ENCODE data around the gene TMEM164. TPM values are rescaled to one million over a fixed set of nuclear protein-coding genes. Genes with fewer than 3 reads are reported as not detected.

TMEM164 gene
- total RNA-seq, 4 donors from 2014 or later, result 8.2 to 13.4 (median 11.1) TPM

DNA sequence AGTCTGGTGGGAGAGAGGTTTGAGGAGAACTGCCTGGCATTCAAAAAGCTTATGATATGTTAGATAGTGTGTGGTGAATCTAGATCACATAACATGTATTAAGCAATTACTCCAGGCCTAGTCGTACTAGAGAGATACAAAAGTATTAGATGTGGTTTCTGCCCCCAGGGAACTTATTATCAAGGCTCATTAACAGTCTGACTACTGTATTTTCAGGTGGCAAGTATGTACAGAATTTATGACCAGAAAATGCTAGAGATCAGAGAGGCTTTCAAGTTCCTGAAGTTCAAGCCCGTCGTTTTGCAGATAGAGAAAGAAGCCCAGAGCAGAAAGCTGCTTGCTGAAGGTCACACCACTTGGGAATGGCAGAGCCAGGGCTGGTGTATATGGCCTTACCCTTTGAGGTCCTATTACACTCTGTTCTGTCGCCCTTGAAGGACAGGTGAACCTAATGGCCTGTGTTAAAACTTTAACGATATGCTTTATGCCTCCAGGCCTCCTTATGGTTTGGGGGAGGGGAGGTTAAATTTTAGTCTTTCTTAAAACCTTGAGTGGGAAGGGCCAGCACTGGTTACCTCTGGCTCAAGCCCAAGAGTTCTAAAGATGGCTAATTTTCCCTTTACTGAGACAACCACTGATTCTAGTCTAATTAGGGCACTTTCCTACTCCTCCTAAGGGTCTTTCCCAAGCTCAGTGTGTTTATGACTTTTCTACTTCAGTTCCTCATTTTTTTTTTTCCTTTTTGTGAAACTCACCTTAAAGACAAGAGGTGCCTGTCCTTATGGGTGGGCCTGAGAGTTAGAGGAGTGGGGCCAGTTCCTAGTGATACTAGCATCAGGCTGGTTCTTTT lies 19.9 kb downstream of the TMEM164 start:
- Histone ChIP-seq H3K4me1 (peaks cover 5 to 21% (median 8%) of the 10 kb centered on the region in 4 donors), H3K4me3 (no peak overlapping the region), H3K36me3 (no peaks in the 10 kb centered on the region), H3K27ac (replicated peaks in 1 of 4) (no peak overlapping the region), H3K9me3 (no peaks in the 10 kb centered on the region), H3K27me3 (no peaks in the 10 kb centered on the region)
- no peak for DNase-seq (ENCODE audit: extremely low spot score)
- no peak for TF ChIP-seq EP300 (IDR thresholded peaks at IDR 0.05)
- TF ChIP-seq POLR2AphosphoS5 (IDR thresholded peaks at IDR 0.05), result no peak
- TF ChIP-seq POLR2A (IDR thresholded peaks at IDR 0.05; ENCODE audit: low read depth), result no peak
- TF ChIP-seq, protein P1, sequence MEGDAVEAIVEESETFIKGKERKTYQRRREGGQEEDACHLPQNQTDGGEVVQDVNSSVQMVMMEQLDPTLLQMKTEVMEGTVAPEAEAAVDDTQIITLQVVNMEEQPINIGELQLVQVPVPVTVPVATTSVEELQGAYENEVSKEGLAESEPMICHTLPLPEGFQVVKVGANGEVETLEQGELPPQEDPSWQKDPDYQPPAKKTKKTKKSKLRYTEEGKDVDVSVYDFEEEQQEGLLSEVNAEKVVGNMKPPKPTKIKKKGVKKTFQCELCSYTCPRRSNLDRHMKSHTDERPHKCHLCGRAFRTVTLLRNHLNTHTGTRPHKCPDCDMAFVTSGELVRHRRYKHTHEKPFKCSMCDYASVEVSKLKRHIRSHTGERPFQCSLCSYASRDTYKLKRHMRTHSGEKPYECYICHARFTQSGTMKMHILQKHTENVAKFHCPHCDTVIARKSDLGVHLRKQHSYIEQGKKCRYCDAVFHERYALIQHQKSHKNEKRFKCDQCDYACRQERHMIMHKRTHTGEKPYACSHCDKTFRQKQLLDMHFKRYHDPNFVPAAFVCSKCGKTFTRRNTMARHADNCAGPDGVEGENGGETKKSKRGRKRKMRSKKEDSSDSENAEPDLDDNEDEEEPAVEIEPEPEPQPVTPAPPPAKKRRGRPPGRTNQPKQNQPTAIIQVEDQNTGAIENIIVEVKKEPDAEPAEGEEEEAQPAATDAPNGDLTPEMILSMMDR (IDR thresholded peaks at IDR 0.05), result no peak
- intact Hi-C loops (cut with DNase I), result no loop called here
- WGBS, result 51% methylated on average over 5 of the region's 5 CpGs

DNA sequence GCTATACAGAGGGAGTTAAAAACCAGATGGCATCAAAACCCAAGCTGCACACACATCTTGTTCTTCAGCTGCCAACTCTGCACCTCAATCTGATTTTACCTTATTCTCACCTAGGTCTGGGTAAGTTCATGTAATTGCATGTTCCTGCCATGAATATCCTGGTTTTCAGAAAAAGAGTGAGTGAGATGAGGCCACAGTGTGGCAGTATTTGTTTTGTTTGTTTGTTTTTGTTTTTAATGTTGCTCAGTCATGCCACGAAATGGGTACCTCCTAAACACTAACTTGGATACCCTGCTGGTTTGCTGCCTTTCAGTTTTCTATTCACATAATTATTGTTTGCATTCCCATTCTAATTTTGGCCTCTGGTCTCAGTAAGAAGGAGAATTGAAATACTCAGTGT lies 22.5 kb downstream of the TMEM164 start:
- 61% methylated on average over 1 of the region's 1 CpG for WGBS
- TF ChIP-seq POLR2AphosphoS5 (IDR thresholded peaks at IDR 0.05), result no peak
- TF ChIP-seq, protein P1 (IDR thresholded peaks at IDR 0.05), result no peak
- no peak for TF ChIP-seq POLR2A (IDR thresholded peaks at IDR 0.05; ENCODE audit: low read depth)
- no peak overlapping the region for H3K4me3 ChIP-seq
- H3K27me3 ChIP-seq, result no peaks in the 10 kb centered on the region
- no peak overlapping the region for H3K27ac ChIP-seq (replicated peaks in 1 of 4)
- intact Hi-C loops (cut with DNase I), result no loop called here
- H3K4me1 ChIP-seq, result peaks cover 5 to 19% (median 8%) of the 10 kb centered on the region in 4 donors
- H3K36me3 ChIP-seq, result no peaks in the 10 kb centered on the region
- DNase-seq (ENCODE audit: extremely low spot score), result no peak
- H3K9me3 ChIP-seq, result no peaks in the 10 kb centered on the region

DNA sequence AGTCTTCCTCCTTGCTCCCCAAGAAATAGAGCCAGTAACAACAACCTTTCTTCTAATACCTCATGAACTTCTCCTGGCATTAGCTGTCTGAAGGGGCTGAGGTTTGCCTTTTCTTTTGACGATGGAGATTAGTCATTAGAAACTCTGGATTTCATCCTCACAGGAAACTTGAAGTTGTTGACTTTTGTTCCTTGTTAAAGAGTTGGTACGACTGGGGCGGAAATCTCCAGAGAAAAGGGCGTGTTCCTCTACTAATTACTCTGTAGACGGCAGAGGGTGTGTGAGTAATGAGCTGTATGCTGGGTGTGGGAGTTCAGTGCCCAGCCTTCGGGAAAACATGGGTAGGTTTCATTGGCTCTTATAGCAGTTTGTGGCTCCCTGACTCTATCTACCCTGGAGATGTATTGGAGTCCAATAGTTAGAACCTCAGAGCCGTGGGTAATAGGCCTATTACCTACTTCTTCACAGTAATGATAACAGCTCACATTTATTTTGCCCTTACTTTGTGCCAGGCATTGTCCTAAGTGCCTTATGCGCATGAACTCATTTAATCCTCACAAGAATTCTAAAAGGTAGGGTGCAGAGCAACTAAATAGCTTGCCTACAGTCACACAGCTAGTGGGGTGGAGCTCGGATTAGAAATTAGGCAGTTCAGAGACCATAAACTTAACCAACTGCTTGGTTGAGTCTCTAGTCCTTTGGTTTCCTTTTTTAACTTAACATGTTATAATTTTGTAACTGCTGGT lies 23.4 kb downstream of the TMEM164 start:
- peaks cover 4 to 11% (median 5%) of the 10 kb centered on the region in 4 donors for H3K4me1 ChIP-seq
- no peaks in the 10 kb centered on the region for H3K36me3 ChIP-seq
- H3K27me3 ChIP-seq, result no peaks in the 10 kb centered on the region
- H3K27ac ChIP-seq (replicated peaks in 1 of 4), result no peak overlapping the region
- no peak for DNase-seq (ENCODE audit: extremely low spot score)
- WGBS, result 72% methylated on average over 9 of the region's 9 CpGs
- TF ChIP-seq EP300 (IDR thresholded peaks at IDR 0.05) (no peak), POLR2A (IDR thresholded peaks at IDR 0.05; ENCODE audit: low read depth) (no peak), POLR2AphosphoS5 (IDR thresholded peaks at IDR 0.05) (no peak)
- TF ChIP-seq, protein P1 (IDR thresholded peaks at IDR 0.05), result no peak
- no peaks in the 10 kb centered on the region for H3K9me3 ChIP-seq
- no peak overlapping the region for H3K4me3 ChIP-seq
- intact Hi-C loops (cut with DNase I), result no loop called here

DNA sequence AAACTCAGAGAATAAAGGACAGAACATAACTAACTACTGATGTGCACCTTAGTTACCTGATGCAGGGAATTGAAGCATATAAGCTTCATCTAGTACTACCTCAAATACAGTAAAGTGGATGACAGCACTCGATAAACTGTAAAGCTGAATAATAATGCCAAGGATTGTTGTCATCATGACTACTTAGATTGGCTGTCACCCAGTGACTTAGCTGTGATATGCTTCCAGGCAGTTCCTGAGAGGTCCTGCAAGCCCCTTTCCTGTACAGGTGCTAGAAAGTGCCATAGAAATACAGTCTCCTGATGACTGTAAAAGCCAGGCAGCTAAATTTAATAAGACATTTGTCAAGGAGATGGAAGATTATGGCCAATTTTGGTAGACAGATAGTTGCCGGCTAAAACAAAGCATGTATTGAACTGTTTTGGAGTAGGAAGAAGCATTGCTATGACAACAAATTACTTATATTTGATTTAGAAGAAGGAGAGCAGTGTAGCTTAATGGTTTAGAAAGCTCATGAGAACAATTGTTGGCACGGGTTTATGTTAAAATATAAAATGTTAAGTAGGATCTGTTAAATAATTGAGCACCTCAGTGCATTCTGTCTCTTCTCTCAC lies 29.7 kb downstream of the TMEM164 start:
- intact Hi-C loops (cut with DNase I), result no loop called here
- Histone ChIP-seq H3K9me3 (no peaks in the 10 kb centered on the region), H3K4me1 (peaks cover 0 to 13% (median 3%) of the 10 kb centered on the region in 4 donors), H3K36me3 (no peaks in the 10 kb centered on the region), H3K27ac (replicated peaks in 1 of 4) (no peak overlapping the region), H3K4me3 (no peak overlapping the region), H3K27me3 (no peaks in the 10 kb centered on the region)
- no peak for DNase-seq (ENCODE audit: extremely low spot score)
- TF ChIP-seq POLR2A (IDR thresholded peaks at IDR 0.05; ENCODE audit: low read depth) (no peak), POLR2AphosphoS5 (IDR thresholded peaks at IDR 0.05) (no peak), EP300 (IDR thresholded peaks at IDR 0.05) (no peak)
- TF ChIP-seq, protein P1 (IDR thresholded peaks at IDR 0.05), result no peak
- WGBS, result 40% methylated on average over 3 of the region's 3 CpGs
